ENCODE measurements around the gene TUBGCP6.

- TF ChIP-seq CTCF (IDR thresholded peaks at IDR 0.05; ENCODE audit: extremely low read depth in 1 of 2, insufficient read depth in 1 of 2, low read depth in 1 of 2, low read length in 2 of 2) (no peak), POLR2AphosphoS5 (IDR thresholded peaks at IDR 0.05; ENCODE audit: insufficient read depth, low read depth, low read length) (no peak)
Measured at GRCh38 chr22:50245214-50246072, 620 bp upstream of the TUBGCP6 start.

Measured in endothelial cell of umbilical vein (primary cell).